Lower leg skin (tissue), 4 donors: Measurements from ENCODE around the gene NKX6-2. TPM values are rescaled to one million over a fixed set of nuclear protein-coding genes. Genes with fewer than 3 reads are reported as not detected.
"Not testable (repeated sequence)": the region's sequence is repeated elsewhere in the genome, so short reads cannot be mapped to it uniquely, and the experiment has no call there.

Experiments
- DNase-seq, 2 donors: peaks; one replicate each; pipeline ENCODE4 v3.0.0-alpha.2; 2019; ENCODE audit warnings: low spot score in 2 of 2
- H3K4me3 ChIP-seq: fragments of 200-600 bp; sonication (generic); 2 replicates; pipeline ENCODE4 v1.5.1; 2017; ENCODE audit warnings: mild to moderate bottlenecking, low read depth; ENCODE audit not compliant: poor library complexity, severe bottlenecking
- POLR2A ChIP-seq, 2 donors: fragments of 450-650 bp; IDR thresholded peaks; one replicate each; pipeline ENCODE4 v1.6.1; 2016 to 2017; ENCODE audit warnings: antibody characterized with exemption in 2 of 2, mild to moderate bottlenecking in 1 of 2, moderate library complexity in 1 of 2
- WGBS, 2 donors: methylation state at CpG; one replicate each; pipeline ENCODE4 v1.1.5; 2018; 5-methylcytosine and 5-hydroxymethylcytosine counted together
- intact Hi-C: fragments of 100-400 bp; cut with DNase I; formaldehyde crosslinking; loops from one replicate; pipeline ENCODE4 v1.15.0; 2023; ENCODE audit warnings: low total_unique reads
- total RNA-seq, 4 donors: library from RNA; depleted of rRNA; stranded (reverse); fragments of >200 nt; gene quantifications; one replicate each; pipeline ENCODE4 v1.1.0, GENCODE V29; 2016
- TF ChIP-seq, protein P1 (sequence below), 3 donors: fragments of 450-650 bp; IDR thresholded peaks; one replicate each; pipeline ENCODE4 v1.5.1; 2016; ENCODE audit warnings: antibody characterized with exemption in 3 of 3, mild to moderate bottlenecking in 3 of 3, moderate library complexity in 2 of 3

Gene NKX6-2
- total RNA-seq, 4 donors from 2014 or later, result not detected

DNA sequence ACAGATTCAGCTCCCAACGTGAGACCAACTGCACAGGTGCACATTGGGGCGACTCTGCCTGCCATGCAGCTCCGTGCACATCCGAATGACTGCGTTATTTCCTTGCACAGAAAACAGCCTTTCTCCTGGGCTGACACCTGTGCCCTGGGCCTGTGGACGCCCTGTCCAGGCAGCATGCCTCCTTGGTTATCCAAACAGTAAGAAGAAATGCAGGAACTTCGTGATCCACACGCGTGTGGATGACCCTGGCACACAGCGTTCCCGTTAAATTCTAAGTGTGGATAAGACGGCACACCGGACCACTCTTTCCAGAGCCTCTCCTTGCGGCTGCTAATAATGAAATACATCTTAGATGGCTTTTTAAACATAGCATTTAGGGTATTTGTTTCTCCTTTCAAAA is 39.6 kb downstream of the NKX6-2 start:
- TF ChIP-seq POLR2A (IDR thresholded peaks at IDR 0.05), result no peak
- TF ChIP-seq, protein P1, sequence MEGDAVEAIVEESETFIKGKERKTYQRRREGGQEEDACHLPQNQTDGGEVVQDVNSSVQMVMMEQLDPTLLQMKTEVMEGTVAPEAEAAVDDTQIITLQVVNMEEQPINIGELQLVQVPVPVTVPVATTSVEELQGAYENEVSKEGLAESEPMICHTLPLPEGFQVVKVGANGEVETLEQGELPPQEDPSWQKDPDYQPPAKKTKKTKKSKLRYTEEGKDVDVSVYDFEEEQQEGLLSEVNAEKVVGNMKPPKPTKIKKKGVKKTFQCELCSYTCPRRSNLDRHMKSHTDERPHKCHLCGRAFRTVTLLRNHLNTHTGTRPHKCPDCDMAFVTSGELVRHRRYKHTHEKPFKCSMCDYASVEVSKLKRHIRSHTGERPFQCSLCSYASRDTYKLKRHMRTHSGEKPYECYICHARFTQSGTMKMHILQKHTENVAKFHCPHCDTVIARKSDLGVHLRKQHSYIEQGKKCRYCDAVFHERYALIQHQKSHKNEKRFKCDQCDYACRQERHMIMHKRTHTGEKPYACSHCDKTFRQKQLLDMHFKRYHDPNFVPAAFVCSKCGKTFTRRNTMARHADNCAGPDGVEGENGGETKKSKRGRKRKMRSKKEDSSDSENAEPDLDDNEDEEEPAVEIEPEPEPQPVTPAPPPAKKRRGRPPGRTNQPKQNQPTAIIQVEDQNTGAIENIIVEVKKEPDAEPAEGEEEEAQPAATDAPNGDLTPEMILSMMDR (IDR thresholded peaks at IDR 0.05), result no peak
- intact Hi-C loops, result no loop called here
- H3K4me3 ChIP-seq, result no peak overlapping the region
- DNase-seq, result no peak
- 90 to 92% methylated on average over 14 of the region's 14 CpGs for WGBS, 2 donors

DNA sequence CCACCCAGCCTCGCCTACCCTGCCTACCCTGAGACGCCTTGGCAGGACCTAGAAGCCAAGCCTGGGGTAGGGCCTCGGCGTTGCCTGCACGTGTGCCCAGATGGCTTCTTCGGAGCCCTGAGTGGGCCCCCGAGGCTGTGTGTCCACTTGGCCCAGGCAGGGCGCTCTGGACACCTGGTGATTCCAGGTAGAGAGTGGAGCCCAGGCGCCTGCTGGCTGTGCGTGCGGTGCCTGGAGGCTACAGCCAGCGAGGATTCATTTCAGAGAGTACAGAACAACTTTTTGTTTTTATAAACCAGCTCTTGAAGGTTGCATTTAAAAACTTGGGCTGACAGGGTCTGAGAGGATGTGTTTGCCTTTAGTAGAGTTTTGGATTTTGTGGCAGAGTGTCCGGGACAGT is 40.0 kb downstream of the NKX6-2 start:
- no peak overlapping the region for H3K4me3 ChIP-seq
- DNase-seq, result no peak
- TF ChIP-seq, protein P1 (IDR thresholded peaks at IDR 0.05), result no peak
- TF ChIP-seq POLR2A (IDR thresholded peaks at IDR 0.05), result no peak
- intact Hi-C loops, result no loop called here
- 95 to 98% methylated on average over 10 to 11 of the region's 13 CpGs for WGBS, 2 donors

DNA sequence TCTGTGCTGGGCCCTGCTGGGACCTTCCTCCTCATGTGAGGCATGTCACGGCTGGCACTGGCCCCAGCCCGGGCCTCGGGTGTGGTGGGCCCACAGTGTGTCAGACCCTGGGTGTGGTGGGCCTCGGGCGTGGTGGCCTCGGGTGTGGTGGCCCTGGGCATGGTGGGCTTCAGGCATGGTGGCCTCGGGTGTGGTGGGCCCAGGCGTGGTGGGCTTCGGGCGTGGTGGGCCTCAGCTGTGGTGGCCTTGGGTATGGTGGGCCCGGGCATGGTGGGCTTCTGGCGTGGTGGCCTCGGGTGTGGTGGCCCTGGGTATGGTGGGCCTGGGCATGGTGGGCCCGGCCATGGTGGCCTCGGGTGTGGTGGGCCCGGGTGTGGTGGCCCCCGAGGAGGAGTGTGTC is 40.4 kb downstream of the NKX6-2 start:
- intact Hi-C loops, result no loop called here
- no peak for TF ChIP-seq POLR2A (IDR thresholded peaks at IDR 0.05)
- TF ChIP-seq, protein P1 (IDR thresholded peaks at IDR 0.05), result no peak
- no peak overlapping the region for H3K4me3 ChIP-seq
- DNase-seq, result no peak
- 87 to 94% methylated on average over 14 to 17 of the region's 17 CpGs for WGBS, 2 donors

DNA sequence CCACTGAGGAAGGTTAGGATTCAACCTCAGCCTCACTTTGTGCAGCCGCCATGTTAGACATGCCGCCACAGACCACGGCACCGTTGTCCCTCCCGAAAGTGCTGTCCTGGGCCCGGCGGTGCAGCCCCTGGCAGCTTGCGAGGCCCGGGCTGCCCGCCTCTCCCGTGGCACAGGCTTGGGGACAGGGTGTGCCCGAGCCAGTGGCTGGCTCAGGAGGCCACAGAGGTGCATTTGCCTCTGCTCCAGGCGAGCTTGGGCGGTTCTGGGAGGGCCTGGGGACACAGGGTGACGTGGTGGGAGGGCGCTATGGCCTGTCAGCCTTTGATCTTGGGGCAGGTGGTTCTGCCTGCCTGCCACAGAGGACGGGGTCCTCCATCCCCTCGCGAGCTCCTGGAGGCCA is 41.1 kb downstream of the NKX6-2 start:
- H3K4me3 ChIP-seq, result no peak overlapping the region
- TF ChIP-seq, protein P1 (IDR thresholded peaks at IDR 0.05), result no peak
- no peak for TF ChIP-seq POLR2A (IDR thresholded peaks at IDR 0.05)
- whole genome bisulfite sequencing, 2 donors, result 82 to 96% methylated on average over 13 to 19 of the region's 19 CpGs
- no peak for DNase-seq
- intact Hi-C loops, result no loop called here

DNA sequence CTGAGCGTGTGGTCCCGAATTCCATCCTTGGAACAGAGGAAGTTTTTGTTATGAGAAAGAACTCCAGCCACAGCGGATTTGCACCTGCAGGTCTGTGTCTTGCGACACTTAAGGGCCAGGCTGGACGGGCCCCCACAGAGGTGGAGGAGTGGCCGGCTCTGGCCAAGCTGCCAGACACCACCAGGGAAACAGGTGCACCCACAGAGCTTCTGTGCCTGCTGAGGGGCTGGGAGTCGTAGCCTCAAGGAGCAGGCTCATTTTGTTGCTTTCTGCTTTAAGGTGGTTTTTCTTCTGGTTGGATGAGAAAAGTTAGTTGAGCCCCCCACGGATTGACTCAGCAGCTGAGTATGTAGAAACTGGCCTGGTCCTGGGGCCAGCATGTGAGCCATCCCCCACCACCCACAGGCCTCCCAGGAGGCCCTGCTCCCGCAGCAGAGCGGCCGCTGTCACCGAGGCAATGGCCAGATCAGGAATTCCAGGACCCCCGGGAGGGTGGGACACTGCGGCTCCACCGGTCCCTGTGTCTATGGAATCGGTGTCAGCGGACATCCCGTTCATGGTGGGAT is 41.9 kb downstream of the NKX6-2 start:
- no peak overlapping the region for H3K4me3 ChIP-seq
- WGBS, 2 donors, result 93 to 95% methylated on average over 18 of the region's 18 CpGs
- TF ChIP-seq, protein P1 (IDR thresholded peaks at IDR 0.05), result no peak
- TF ChIP-seq POLR2A (IDR thresholded peaks at IDR 0.05), result no peak
- no peak for DNase-seq
- intact Hi-C loops, result no loop called here

DNA sequence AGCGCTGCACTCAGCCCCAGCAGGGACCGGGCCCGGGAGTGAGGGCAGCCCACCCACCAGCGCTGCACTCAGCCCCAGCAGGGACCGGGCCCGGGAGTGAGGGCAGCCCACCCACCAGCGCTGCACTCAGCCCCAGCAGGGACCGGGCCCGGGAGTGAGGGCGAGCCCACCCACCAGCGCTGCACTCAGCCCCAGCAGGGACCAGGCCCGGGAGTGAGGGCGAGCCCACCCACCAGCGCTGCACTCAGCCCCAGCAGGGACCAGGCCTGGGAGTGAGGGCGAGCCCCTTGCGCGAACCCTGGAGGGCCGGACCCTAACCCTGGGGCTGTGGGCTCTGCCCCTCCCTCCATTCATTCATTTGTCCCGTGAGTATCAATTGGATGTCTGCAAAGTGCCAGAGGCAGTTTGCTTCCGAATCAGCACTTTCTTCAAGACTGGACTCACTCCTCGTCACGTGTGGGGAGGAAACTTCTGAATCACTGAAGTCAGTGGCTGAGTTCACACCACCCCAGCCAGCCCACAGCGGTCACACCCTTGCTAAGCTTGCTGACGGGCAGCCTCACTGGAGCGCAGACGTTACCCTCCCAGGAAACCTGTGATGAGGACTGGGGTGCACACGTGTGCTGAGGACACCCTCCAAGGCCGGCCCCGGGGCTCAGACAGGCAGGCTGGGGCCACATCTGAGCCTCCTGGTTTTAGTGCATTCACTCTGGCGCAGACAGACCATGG is 42.6 kb downstream of the NKX6-2 start:
- peak in 1 of 2 donors; percentile 24 for DNase-seq
- WGBS, 2 donors, result 63 to 69% methylated on average over 12 to 24 of the region's 30 CpGs
- intact Hi-C loops, H3K4me3 ChIP-seq: not testable (repeated sequence)
